ENCODE results near the gene AMTN. TPM values are rescaled to one million over a fixed set of nuclear protein-coding genes. Genes with fewer than 3 reads are reported as not detected.

The AMTN gene
- total and polyA plus RNA-seq, 4 donors = not detected

DNA sequence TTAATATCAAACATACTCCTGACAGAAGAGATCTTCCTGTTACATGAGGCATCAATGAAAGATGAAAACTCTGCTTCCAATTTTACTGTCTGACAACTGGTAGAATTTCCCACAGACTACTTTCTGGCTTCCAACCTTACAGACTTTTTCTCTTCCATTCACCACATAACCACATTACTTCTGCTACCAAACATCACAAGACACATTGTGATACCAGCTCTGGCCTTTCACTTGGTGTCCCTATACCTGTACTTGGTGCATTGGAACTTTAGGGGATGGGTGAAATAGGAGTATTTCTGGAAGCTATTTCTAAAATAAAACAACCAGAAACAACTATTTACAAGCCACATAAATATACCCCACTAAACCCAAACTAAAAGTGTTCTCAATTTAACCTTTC lies 20.5 kb downstream of the AMTN start:
- Histone ChIP-seq H3K36me3 (ENCODE audit: control insufficient read depth in 4 of 4, insufficient read depth in 3 of 4, low read depth in 1 of 4, low read length in 3 of 4) (no peaks in the 10 kb centered on the region), H3K4me1 (ENCODE audit: control insufficient read depth in 4 of 4, insufficient read depth in 4 of 4, low read length in 3 of 4) (no peaks in the 10 kb centered on the region), H3K4me3 (ENCODE audit: low read depth in 1 of 3, low read length in 3 of 3) (no peak overlapping the region), H3K27me3 (ENCODE audit: control insufficient read depth in 4 of 4, insufficient read depth in 4 of 4, low read length in 3 of 4) (no peaks in the 10 kb centered on the region), H3K27ac (ENCODE audit: low read depth in 1 of 2, low read length in 2 of 2) (no peak overlapping the region), H3K9ac (ENCODE audit: low read depth in 1 of 2, low read length in 2 of 2) (no peak overlapping the region), H3K9me3 (ENCODE audit: control insufficient read depth in 4 of 4, low read length in 3 of 4) (no peaks in the 10 kb centered on the region)
- TF ChIP-seq EGR1 (IDR thresholded peaks at IDR 0.05; ENCODE audit: low read depth in 2 of 2) (no peak), FOXA1 (IDR thresholded peaks at IDR 0.05) (no peak), HNF4A (conservative IDR thresholded peaks at IDR 0.05) (no peak), SP1 (IDR thresholded peaks at IDR 0.05) (no peak), RXRA (IDR thresholded peaks at IDR 0.05) (no peak), ZBTB33 (IDR thresholded peaks at IDR 0.05) (no peak), GABPA (IDR thresholded peaks at IDR 0.05 in 1 of 2, conservative IDR thresholded peaks at IDR 0.05 in 1 of 2) (no peak), TAF1 (conservative IDR thresholded peaks at IDR 0.05) (no peak), RAD21 (IDR thresholded peaks at IDR 0.05) (no peak), HNF4G (IDR thresholded peaks at IDR 0.05) (no peak), NR2F2 (IDR thresholded peaks at IDR 0.05) (no peak)
- TF ChIP-seq, protein P1, sequence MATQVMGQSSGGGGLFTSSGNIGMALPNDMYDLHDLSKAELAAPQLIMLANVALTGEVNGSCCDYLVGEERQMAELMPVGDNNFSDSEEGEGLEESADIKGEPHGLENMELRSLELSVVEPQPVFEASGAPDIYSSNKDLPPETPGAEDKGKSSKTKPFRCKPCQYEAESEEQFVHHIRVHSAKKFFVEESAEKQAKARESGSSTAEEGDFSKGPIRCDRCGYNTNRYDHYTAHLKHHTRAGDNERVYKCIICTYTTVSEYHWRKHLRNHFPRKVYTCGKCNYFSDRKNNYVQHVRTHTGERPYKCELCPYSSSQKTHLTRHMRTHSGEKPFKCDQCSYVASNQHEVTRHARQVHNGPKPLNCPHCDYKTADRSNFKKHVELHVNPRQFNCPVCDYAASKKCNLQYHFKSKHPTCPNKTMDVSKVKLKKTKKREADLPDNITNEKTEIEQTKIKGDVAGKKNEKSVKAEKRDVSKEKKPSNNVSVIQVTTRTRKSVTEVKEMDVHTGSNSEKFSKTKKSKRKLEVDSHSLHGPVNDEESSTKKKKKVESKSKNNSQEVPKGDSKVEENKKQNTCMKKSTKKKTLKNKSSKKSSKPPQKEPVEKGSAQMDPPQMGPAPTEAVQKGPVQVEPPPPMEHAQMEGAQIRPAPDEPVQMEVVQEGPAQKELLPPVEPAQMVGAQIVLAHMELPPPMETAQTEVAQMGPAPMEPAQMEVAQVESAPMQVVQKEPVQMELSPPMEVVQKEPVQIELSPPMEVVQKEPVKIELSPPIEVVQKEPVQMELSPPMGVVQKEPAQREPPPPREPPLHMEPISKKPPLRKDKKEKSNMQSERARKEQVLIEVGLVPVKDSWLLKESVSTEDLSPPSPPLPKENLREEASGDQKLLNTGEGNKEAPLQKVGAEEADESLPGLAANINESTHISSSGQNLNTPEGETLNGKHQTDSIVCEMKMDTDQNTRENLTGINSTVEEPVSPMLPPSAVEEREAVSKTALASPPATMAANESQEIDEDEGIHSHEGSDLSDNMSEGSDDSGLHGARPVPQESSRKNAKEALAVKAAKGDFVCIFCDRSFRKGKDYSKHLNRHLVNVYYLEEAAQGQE (IDR thresholded peaks at IDR 0.05) = no peak
- no peak for DNase-seq (ENCODE audit: low spot score)

GRCh38 chr4:70544279-70544868 lies 26.0 kb downstream of the AMTN start:
- no peak for DNase-seq (ENCODE audit: low spot score)
- Histone ChIP-seq H3K9ac (ENCODE audit: low read depth in 1 of 2, low read length in 2 of 2) (no peak overlapping the region), H3K4me1 (ENCODE audit: control insufficient read depth in 4 of 4, insufficient read depth in 4 of 4, low read length in 3 of 4) (no peaks in the 10 kb centered on the region), H3K36me3 (ENCODE audit: control insufficient read depth in 4 of 4, insufficient read depth in 3 of 4, low read depth in 1 of 4, low read length in 3 of 4) (no peaks in the 10 kb centered on the region), H3K27me3 (ENCODE audit: control insufficient read depth in 4 of 4, insufficient read depth in 4 of 4, low read length in 3 of 4) (peaks cover 0 to 3% (median 0%) of the 10 kb centered on the region in 4 donors), H3K27ac (ENCODE audit: low read depth in 1 of 2, low read length in 2 of 2) (no peak overlapping the region), H3K4me3 (ENCODE audit: low read depth in 1 of 3, low read length in 3 of 3) (no peak overlapping the region), H3K9me3 (ENCODE audit: control insufficient read depth in 4 of 4, low read length in 3 of 4) (no peaks in the 10 kb centered on the region)
- no peak for TF ChIP-seq MAX (IDR thresholded peaks at IDR 0.05)
- no peak for TF ChIP-seq GABPA (IDR thresholded peaks at IDR 0.05 in 1 of 2, conservative IDR thresholded peaks at IDR 0.05 in 1 of 2)
- TF ChIP-seq RAD21 (IDR thresholded peaks at IDR 0.05) = peak; percentile 36 to 37
- TF ChIP-seq CTCF (IDR thresholded peaks at IDR 0.05; ENCODE audit: low read depth, low read length, missing input control) = peak; percentile 26
- TF ChIP-seq FOXA2 (IDR thresholded peaks at IDR 0.05) = no peak
